CD4-positive, alpha-beta T cell treated with Interferon gamma for 1 hour (primary cell): ENCODE measurements around the gene PEAR1.

ENCODE experiments used
- DNase-seq: peaks from one replicate; pipeline ENCODE4 v3.0.0-alpha.2; 2020

The PEAR1 gene, protein sequence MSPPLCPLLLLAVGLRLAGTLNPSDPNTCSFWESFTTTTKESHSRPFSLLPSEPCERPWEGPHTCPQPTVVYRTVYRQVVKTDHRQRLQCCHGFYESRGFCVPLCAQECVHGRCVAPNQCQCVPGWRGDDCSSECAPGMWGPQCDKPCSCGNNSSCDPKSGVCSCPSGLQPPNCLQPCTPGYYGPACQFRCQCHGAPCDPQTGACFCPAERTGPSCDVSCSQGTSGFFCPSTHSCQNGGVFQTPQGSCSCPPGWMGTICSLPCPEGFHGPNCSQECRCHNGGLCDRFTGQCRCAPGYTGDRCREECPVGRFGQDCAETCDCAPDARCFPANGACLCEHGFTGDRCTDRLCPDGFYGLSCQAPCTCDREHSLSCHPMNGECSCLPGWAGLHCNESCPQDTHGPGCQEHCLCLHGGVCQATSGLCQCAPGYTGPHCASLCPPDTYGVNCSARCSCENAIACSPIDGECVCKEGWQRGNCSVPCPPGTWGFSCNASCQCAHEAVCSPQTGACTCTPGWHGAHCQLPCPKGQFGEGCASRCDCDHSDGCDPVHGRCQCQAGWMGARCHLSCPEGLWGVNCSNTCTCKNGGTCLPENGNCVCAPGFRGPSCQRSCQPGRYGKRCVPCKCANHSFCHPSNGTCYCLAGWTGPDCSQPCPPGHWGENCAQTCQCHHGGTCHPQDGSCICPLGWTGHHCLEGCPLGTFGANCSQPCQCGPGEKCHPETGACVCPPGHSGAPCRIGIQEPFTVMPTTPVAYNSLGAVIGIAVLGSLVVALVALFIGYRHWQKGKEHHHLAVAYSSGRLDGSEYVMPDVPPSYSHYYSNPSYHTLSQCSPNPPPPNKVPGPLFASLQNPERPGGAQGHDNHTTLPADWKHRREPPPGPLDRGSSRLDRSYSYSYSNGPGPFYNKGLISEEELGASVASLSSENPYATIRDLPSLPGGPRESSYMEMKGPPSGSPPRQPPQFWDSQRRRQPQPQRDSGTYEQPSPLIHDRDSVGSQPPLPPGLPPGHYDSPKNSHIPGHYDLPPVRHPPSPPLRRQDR

DNA sequence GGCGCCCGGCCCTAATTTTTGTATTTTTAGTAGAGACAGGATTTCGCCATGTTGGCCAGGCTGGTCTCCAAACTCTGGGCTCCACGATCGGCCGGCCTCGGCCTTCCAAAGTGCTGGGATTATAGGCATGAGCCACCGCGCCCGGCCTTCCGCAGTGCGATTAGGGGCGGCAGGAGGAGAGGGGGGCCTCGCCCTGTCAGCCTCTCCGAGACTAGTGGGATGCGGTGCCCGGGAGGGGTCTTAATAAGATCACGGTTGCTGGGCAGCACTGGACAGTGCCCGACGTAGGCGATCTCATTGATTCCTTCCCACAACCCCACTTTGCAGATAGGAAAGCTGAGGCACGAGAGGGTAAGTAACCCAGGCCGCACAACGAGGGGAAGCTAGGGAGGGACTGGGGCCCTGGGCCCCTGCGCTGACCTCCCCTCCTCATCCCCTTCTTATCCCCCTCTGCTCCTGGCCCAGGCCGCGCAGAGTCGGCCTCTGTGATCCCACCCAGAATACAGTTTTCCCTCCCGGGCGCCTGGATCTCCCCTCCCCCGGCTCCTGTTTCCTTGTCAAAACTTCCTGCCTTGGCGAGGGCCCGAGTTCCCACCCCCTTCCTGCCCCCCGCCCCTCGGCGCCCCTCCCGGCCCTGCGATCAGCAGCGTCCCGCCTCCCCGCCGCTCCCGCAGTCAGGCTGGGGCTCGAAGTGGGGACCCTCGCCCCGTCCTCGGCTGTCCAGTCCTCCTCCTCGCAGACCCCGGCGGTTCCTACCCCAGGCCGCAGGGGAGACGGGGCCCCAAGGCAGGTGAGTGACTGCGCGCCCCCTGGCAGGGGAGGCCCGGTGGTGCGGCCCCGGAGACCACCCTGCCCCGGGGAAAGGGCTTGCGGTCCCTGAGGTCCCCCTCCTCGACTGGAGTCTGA lies at the start of gene PEAR1:
TSS of gene PEAR1 (plus strand) at position 671 of the 906 bp plus-strand sequence. CDS start 10,209 bp downstream, outside the sequence.
- DNase-seq: no peak

DNA sequence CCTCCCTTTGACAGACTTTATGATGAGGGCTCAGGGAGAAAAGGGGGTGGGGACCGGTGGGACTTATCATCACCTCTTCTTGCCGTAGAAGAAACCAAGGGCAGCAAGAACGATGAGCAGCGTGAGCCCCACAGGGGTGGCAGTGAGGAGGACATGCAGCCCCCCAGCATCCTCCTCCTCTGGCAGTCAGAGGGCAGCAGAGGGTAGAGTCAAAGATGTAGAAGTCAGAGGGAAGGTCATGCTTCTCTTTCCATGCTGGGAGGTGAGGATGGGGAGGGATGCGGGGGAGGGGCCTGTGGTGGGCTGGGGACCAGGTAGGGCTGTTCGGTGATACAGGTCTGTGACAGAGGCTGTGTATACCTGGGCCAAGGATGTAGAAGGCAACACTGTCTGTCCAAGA lies 49.4 kb upstream of the PEAR1 start:
- DNase-seq: no peak

DNA sequence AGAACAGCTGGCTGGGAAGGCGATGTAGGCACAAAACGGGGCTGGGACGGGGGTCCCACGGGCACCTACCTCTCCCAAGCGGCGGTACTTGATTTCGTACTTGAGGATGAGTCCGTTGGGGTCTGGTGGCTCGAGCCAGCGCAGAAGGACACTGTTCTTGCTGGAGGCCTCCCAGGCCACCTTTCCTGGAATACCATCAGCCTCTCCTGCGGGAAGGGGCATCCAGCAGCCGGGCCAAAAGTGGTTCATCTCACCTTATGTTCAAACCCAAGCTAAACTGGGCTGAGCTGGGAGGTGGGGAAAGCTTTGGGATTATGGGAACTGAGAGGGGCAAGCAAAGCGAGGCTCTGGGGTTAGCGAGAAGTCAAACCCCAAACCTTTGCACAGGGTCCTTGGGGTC lies 48.9 kb upstream of the PEAR1 start:
- no peak for DNase-seq

DNA sequence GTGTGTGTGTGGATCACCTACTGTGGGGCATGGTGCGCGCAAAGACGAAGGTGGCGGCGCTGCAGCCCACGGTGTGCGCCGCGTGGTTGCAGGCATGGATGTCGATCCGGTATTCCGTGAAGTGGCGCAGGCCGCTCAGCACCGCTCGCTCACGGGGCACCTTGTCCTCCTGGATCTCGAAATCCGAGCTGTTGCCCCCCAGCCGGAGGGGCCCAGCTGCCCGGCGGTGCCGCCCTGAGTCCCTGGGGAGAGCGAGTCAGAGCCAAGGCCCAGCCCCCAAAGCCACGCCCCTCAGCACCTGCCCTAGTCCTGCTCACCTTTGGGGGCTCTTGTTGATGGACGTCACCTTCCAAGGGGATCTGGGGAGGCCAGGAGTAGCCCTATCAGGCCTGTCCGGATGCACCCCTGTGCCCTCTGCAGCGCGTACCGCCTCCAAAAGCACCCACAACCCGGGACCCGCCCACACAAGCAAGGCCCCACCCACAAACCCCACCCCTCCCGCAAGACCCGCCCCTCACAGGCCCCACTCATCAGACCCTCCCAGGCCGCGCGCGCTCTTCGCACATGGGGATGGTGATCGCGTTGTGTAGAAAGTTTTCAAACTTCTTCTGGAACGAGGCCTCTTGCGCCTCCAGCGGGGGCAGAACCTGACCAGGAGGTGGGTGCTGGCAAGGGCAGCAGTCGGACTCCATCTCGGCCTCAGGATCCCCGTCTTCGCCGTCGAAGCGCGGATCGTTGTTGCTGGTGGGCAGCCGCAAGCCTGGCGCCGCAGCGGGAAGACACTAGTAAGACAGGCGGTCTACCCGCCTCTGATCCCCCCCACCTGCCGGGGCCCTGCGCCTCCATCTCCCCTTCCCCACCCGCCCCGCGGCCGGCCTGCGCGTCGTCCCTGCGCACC lies 48.2 kb upstream of the PEAR1 start:
- peak; percentile 25 for DNase-seq

DNA sequence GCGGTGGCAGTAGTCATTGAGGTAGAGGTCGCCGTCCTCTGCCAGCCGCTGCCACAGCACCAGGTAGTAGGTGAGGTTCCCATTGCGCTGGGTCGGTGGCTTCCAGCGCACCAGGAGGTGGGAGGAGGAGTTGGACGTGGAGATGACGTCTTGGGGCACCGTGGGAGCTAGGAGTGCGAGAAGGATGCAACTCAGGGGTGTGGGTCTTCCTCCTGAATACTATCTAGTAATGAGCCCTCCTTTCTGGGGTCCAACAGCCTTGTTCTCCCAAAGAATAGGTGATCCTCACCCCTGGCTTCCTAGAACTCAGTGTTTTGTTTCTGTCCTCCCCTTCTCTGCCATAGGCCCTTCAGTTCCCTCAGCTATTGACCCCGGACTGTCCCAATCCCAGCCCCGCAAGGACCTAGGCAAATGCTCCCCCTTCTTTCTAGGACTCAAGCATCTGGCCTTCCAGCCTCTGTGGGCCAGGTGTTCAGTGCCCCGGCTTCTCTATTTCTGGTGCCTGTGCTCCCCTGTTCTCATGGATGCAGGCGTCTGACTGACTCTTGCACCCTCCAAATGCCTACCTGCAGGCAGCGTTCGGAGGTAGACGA lies 47.5 kb upstream of the PEAR1 start:
- no peak for DNase-seq

DNA sequence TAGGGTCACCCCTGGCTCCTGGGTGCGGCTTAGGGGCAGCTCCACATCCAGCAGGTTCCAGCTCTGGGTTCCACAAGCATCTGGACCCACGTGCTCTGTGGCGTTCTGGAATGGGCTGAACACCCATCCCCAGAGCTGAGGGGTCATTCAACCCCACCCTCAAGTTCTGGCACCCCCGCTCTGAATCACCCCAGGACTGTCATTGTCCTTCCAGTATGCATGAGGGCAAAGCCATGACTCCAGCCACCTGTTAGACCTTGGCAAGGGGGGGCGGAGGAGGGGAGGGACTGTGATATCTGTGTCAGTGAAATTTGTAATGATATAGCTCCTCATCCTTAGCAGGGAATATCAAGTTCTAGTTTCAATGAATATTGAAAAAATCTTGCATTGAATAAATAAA lies 46.9 kb upstream of the PEAR1 start:
- DNase-seq: no peak

DNA sequence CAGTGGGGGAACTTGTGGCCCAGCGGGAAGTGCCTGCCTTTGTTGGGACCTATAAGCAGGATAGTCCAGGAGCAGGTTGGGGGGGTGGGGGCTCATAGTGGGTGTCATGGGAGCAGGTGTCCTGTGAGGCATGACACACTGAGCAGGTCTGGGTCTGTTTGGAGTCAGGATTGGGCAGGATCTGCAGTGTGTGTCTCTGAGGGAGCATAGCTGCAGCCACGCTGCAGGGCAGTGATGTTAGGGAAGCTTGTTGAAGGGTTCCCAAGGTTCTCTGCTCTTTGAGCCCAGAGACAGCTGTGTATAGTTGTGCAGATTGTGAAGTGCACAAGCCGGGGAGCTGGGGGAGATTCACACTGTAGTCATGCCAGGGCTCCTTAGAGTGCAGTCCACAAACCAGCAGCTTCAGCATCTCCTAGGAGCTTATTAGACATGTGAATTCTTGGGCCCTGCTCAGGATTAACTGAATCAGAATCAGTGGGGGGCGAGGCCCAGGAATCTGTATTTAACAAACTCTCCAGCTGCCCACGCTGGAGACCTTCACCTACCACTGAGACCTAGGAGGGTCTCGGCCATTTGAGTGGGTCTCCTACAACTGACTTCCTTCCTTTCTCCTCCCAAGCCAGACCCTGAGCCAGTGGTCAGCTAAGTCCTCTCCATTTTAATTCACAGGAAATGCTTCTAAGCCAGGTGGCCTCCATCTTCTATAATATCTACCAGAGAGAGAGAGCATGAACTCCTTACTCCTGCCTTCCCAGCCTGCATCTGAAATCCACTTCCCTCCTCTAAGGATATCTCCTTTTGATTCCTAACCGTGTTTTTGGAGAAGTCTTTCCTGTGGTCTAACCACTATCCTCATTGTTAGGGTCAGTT lies 45.7 kb upstream of the PEAR1 start:
- DNase-seq: no peak

DNA sequence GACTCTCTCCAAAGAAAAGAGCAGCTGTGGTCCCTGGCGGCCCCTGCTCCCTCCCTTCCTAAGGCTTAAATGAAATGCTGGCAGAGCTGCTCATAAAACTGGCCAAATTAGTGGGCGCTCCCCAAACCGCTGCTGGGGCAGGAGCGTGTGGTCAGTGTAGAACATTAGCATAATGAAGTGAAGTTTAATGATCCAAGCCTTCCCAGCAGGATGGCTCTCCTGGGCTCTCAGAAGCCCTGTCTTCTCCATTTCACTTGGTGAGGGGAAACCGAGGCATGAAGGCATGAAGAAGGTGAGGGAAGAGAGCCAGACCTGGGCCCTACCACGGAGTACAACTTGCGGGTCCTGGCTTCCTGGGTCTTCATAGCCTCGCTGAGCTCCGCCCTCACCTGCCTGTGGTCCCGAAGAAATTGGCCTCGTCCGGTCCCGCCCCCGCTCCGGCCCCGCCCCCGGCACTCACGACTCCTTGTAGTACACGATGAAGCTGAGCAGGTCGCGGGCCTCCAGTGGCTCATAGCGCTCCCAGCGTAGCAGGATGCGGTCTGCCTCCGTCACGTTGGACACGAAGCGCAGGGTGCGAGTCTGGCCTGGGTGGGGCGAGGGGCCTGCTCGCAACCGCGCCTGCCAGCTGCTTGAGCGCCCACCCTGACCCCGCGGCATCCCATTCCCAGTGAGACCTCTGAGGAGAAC lies 44.9 kb upstream of the PEAR1 start:
- peak; percentile 79 for DNase-seq

DNA sequence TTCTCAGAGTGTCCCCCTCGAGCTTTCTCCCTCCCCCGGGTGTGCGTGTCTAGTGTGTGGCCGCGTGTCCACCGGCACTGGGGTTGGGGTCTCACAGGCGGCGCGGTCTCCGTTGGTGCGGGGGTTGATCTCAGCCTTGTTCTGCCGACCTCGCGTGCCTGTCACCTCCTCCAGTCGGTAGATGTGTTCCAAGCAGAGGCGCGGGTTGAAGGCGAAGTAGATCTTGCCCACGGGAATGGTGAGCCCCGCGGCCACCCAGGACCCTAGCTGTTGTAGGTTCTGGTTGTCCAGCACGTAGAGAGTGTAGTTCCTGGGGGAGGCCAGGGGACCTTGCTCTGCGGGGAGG lies 44.4 kb upstream of the PEAR1 start:
- no peak for DNase-seq

DNA sequence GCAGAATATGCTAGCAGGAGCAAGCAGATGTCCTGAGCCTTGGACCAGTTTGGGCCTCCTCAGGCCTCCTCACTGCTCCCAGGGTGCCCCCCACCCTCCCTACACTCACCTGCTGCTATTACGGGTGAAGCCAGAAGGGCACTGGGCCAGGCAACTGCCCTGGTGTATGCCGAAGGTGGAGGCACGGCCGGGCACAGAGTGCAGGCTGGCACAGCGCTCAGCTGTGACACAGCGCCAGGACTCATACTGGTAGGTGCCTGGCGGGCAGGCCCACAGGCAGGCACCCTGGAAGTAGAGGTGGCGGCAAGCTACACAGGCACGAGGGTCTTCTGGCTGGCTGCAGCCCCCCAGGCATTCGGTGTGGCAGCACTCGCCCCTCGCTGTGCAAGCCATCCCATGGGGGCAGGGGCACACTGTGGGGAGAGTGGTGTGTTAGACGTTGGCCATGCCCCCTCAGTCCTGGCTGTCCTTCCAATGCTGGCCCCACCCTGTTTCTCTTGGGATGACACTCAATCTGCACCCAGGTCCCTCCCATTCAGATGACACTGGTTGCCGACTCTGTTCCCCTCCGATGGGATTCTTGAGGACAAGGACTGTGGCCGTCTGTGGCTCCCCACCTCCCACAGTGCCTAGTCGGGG lies 41.6 kb upstream of the PEAR1 start:
- DNase-seq: no peak

DNA sequence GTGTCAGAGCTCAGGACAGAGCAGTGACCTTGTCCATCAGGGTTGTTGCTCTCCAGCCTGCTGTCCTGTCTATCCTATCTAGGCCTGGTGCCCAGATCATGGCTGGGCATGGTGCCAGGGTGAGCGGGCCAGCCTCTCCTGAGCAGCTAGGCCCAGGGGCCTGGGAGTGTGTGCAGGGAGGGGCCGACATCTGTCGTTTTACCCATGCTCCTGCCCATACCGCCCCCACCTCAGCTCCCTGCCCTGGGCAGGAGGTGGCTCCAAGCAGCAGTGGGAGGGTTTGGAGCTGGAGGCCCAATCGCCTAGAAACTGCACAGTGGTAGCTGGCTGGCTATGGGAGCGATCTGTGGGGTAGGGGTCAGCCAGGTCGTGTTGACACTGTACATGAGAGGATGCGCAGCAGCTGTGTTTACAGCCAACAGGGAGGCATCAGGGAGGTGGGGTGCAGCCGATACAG lies 41.1 kb upstream of the PEAR1 start:
- DNase-seq: no peak

DNA sequence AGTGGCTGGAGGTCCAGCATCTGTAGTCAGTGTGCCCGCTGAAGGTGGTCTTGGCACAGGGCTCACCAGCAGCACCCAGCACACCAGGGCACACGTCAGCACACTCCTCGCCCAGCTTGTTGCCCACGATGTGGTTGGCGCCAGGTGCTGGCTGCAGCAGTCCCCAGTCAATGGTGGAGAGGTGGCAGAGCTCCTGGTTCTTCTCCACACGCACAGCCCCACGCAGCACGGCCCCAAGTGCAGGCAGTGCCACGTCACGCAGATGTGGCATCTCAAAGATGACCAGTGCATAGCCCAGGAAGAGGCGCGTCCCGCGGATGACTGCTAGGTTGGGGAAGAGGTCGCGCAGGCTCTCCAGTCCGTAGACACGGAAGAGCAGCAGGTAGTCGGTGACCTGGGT lies 39.8 kb upstream of the PEAR1 start:
- DNase-seq: no peak

DNA sequence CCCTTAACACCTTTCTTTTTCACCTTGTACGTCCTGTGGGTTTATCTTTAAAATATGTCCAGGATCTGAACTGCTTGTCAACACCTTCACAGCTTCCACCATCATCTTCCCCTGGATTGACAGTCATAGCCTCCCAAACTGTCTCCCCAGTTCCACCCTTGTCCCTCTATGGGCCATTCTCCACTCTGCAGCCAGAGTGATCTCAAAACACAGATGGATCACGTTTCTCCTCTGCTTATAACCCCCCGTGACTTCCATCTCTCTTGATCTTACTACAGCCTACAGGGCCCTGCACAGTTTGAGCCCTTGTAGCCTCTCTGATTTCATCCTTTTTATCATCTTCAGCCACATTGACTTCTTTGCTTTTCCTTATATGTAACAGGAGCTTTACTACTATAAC lies 38.9 kb upstream of the PEAR1 start:
- no peak for DNase-seq

DNA sequence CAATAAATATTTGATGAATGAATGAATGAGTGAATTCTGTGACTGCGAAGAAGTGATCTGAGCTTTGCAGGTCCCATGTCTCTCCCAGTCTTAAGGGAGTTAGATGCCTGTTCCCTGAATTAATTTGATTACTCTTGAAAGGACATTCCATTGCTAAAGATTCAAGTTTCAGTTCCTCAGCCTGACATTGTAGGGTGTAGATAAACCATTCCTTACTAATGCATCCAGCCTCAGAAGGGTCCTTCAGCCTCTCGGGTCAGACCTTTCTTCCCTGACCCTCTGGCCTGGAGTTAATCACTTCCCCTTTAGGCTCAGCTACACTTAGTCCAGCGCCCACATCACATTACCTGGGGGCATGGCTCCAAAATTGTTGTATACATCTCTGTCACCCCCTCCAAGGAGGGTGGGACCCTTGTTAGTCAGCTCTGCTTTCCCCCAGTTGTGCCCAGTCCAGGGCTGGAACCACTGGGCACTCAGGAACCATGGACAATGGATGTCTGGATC lies 37.2 kb upstream of the PEAR1 start:
- no peak for DNase-seq

DNA sequence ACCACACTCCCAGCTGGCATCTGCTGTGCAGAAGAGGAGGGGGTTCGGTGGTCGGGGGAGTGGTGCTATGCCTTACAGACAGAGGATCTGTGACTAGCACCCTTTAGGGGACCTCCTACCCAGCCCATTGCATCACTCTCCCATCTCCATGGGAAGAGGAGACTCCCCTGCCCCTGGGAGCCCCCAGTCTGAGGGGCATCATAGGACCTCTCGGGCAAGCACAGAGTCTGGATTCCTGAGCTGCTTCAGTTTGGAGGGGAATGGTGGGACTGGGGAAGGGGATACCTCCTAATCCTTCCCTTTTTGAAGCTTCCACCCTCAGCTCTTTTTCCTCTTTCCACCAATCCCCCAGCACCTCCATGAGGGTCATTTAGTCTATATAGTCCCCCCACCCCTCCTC lies 36.0 kb upstream of the PEAR1 start:
- DNase-seq: no peak

DNA sequence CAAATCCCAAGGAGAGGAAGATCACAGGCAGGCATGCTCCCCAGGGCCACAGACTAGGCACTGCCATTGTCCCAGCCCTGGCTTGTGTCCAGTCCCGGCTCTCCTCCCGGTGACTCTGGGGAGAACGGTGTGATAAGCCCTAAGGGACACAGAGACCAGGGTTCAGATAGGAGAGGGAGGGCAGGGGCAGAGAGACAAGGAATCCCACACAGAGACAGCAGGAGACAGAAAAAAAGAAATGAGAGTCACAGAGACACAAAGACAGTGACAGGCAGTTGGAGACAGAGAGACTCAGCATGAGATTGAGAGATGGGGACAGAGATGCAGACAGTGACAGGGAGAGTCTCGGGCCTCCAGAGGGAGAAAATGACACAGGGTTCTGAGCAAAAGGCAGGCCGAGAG lies 35.0 kb upstream of the PEAR1 start:
- no peak for DNase-seq

DNA sequence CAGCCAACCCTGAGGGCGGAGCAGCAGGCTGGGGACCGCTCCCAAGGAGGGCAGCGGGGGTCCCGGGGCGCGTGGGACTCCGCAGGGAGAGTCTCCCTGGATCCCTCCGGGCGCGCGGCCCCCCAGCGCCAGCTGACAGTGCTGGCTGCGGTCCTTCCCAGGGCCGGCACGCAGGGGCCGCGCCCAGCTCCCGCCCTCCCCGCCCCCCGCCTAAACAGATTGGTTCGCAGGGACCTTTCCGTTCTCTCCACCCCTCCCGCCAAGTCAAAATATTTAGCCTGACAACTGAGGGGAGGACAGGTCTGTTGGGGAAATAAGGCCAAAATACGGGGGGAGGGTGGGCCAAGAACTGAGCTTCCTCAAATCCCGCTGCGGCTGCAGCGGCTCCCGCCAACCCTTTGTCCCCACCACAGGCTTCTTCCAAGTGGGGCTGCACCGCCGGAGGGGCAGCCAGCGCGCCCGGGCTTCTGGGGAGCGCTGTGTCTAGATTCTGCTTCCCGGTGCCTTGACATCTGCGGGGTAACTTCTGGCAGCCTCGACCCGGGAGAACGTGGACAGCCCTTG lies 34.5 kb upstream of the PEAR1 start, which contains the start of gene INSRR:
TSS of gene INSRR (minus strand) at position 159 of the 564 bp plus-strand sequence. CDS start 496 bp downstream, outside the sequence.
- DNase-seq: no peak

DNA sequence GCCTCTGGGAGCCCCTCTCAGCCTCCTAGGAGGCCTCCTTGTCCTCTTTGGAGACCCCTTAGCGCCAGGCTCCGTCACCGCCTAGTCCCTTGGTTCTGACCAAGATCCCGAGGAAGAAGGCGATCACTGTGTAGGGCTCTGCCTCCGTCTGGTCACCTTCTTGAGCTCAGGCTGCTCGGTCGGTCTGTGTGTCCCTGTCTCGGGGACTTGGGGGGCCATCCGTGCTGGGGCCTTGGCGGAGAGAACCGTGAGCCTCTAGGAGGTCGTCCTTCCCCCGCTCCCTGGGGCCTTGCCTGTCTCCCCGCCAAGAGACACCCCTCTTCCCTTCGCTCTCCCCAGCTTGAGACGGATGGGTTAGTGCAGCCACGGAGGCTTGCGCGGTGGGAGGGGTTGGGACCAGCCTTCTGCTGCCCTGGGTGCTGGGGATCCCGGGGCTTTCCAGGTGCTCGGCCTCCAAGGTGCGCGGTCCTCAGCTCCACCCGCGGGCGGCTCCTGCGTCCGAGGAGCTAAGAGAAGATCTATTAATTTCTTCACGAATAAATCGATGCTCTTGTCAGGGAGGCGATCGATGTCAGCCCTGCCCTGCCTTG lies 33.9 kb upstream of the PEAR1 start:
- DNase-seq: no peak
